Measurements from ENCODE around the gene TLDC2.
"Not testable (repeated sequence)": the region's sequence is repeated elsewhere in the genome, so short reads cannot be mapped to it uniquely, and the experiment has no call there.

TLDC2 gene

GRCh38 chr20:36871640-36872570 lies 4.0 kb upstream of the TLDC2 start:
- H3K4me3 ChIP-seq, result no peak overlapping the region
- TF ChIP-seq CTCF (IDR thresholded peaks at IDR 0.05), result no peak
- H3K9me3 ChIP-seq, result no peaks in the 10 kb centered on the region
- H3K36me3 ChIP-seq, result no peaks in the 10 kb centered on the region
- no peak overlapping the region for H3K27ac ChIP-seq
- DNase-seq, result no peak
- no peaks in the 10 kb centered on the region for H3K27me3 ChIP-seq
- intact Hi-C loops (cut with DNase I; ENCODE audit: low total_unique reads), result no loop called here
- H3K4me1 ChIP-seq, result no peaks in the 10 kb centered on the region

- no peaks in the 10 kb centered on the region for H3K9me3 ChIP-seq
- no peaks in the 10 kb centered on the region for H3K4me1 ChIP-seq
- H3K27me3 ChIP-seq, result no peaks in the 10 kb centered on the region
- no peak for DNase-seq
- H3K36me3 ChIP-seq, result no peaks in the 10 kb centered on the region
- no peak overlapping the region for H3K4me3 ChIP-seq
- TF ChIP-seq CTCF (IDR thresholded peaks at IDR 0.05), result no peak
- no peak overlapping the region for H3K27ac ChIP-seq
- intact Hi-C loops (cut with DNase I; ENCODE audit: low total_unique reads), result no loop called here
Observed at GRCh38 chr20:36872852-36873251, 3.1 kb upstream of the TLDC2 start.

GRCh38 chr20:36873498-36874189 lies 2.3 kb upstream of the TLDC2 start:
- DNase-seq, result no peak
- intact Hi-C loops (cut with DNase I; ENCODE audit: low total_unique reads), result no loop called here
- Histone ChIP-seq H3K4me1 (no peaks in the 10 kb centered on the region), H3K4me3 (no peak overlapping the region), H3K27ac (no peak overlapping the region), H3K36me3 (no peaks in the 10 kb centered on the region), H3K27me3 (no peaks in the 10 kb centered on the region), H3K9me3 (no peaks in the 10 kb centered on the region)
- no peak for TF ChIP-seq CTCF (IDR thresholded peaks at IDR 0.05)

GRCh38 chr20:36875093-36875492 lies 845 bp upstream of the TLDC2 start:
- H3K4me1 ChIP-seq; H3K9me3 ChIP-seq; H3K27me3 ChIP-seq; intact Hi-C loops (cut with DNase I; ENCODE audit: low total_unique reads); H3K36me3 ChIP-seq; H3K27ac ChIP-seq; H3K4me3 ChIP-seq; DNase-seq: not testable (repeated sequence)

GRCh38 chr20:36876473-36876833 lies 515 bp downstream of the TLDC2 start:
- no peak for DNase-seq
- Histone ChIP-seq H3K4me3 (no peak overlapping the region), H3K27ac (no peak overlapping the region), H3K9me3 (no peaks in the 10 kb centered on the region), H3K27me3 (no peaks in the 10 kb centered on the region), H3K4me1 (no peaks in the 10 kb centered on the region), H3K36me3 (no peaks in the 10 kb centered on the region)
- intact Hi-C loops (cut with DNase I; ENCODE audit: low total_unique reads), result no loop called here
- TF ChIP-seq CTCF (IDR thresholded peaks at IDR 0.05), result no peak

- DNase-seq, result no peak
- Histone ChIP-seq H3K36me3 (no peaks in the 10 kb centered on the region), H3K27me3 (no peaks in the 10 kb centered on the region), H3K4me1 (no peaks in the 10 kb centered on the region), H3K9me3 (no peaks in the 10 kb centered on the region), H3K4me3 (no peak overlapping the region), H3K27ac (no peak overlapping the region)
- intact Hi-C loops (cut with DNase I; ENCODE audit: low total_unique reads), result no loop called here
- TF ChIP-seq CTCF (IDR thresholded peaks at IDR 0.05), result no peak
Observed at GRCh38 chr20:36878941-36879340, 3.0 kb downstream of the TLDC2 start.
